HEK293 (cell line): ENCODE measurements around the gene GOLGA6L10.

Source experiments
- CTCF ChIA-PET: fragments of 350-600 bp; formaldehyde crosslinking; extraction: SDS; loops from one replicate; lab custom pipeline; 2021; ENCODE audit warnings: antibody characterized with exemption; lab: Yijun Ruan, JAX
- POLR2A ChIA-PET: fragments of 300-600 bp; formaldehyde crosslinking; extraction: SDS; loops from one replicate; lab custom pipeline; 2020; ENCODE audit warnings: antibody characterized with exemption, inconsistent platforms; lab: Yijun Ruan, JAX
- H3K27ac ChIP-seq: fragments of 200-500 bp; sonication (Bioruptor generic); 2 replicates; pipeline ENCODE4 v1.5.1; 2014; ENCODE audit warnings: low read depth, low read length, control low read depth, inconsistent platforms; ENCODE audit errors: extremely low read depth
- H3K36me3 ChIP-seq, 2 experiments: fragments of 200-500 bp in 1 of 2; sonication (Bioruptor generic) in 1 of 2; 1 replicate in 1 of 2; 2 replicates in 1 of 2; pipeline ENCODE4 v1.5.1; 2014 to 2017; ENCODE audit warnings: inconsistent platforms in 2 of 2, low read length in 2 of 2; ENCODE audit not compliant: control insufficient read depth in 2 of 2, insufficient read depth in 1 of 2
- H3K4me1 ChIP-seq: fragments of 200-500 bp; sonication (Bioruptor generic); 2 replicates; pipeline ENCODE4 v1.5.1; 2014; ENCODE audit warnings: mild to moderate bottlenecking, low read length, inconsistent platforms; ENCODE audit not compliant: control insufficient read depth, insufficient read depth
- H3K4me3 ChIP-seq: 2 replicates; pipeline ENCODE4 v1.5.1; 2011; ENCODE audit warnings: low read depth, mild to moderate bottlenecking, control low read depth, low read length, moderate library complexity
- H3K9me3 ChIP-seq: fragments of 200-500 bp; sonication (Bioruptor generic); 2 replicates; pipeline ENCODE4 v1.5.1; 2014; ENCODE audit warnings: low read depth, low read length, inconsistent platforms; ENCODE audit not compliant: control insufficient read depth, insufficient read depth
- KLF16 ChIP-seq: fragments of 450-650 bp; formaldehyde crosslinking; IDR thresholded peaks from 2 replicates; pipeline ENCODE4 v1.5.1; 2017; ENCODE audit warnings: missing biosample characterization, missing genetic modification characterization
- SALL2 ChIP-seq: fragments of 450-650 bp; formaldehyde crosslinking; IDR thresholded peaks from 2 replicates; pipeline ENCODE4 v1.5.0; 2017; ENCODE audit warnings: missing biosample characterization, mild to moderate bottlenecking, missing genetic modification characterization, borderline replicate concordance
- YY2 ChIP-seq: fragments of 450-650 bp; formaldehyde crosslinking; IDR thresholded peaks from 2 replicates; pipeline ENCODE4 v1.5.1; 2016; ENCODE audit warnings: missing biosample characterization, missing genetic modification characterization
- ZBTB21 ChIP-seq: fragments of 450-650 bp; formaldehyde crosslinking; IDR thresholded peaks from 2 replicates; pipeline ENCODE4 v1.5.1; 2017; ENCODE audit warnings: missing biosample characterization, missing genetic modification characterization
- ZIC2 ChIP-seq: fragments of 450-650 bp; formaldehyde crosslinking; IDR thresholded peaks from 2 replicates; pipeline ENCODE4 v1.5.1; 2016; ENCODE audit warnings: missing biosample characterization, missing genetic modification characterization
- ZNF155 ChIP-seq: fragments of 450-650 bp; formaldehyde crosslinking; IDR thresholded peaks from 2 replicates; pipeline ENCODE4 v1.5.1; 2016; ENCODE audit warnings: missing biosample characterization, missing genetic modification characterization
- ZNF19 ChIP-seq: fragments of 450-650 bp; formaldehyde crosslinking; IDR thresholded peaks from 2 replicates; pipeline ENCODE4; 2016; ENCODE audit warnings: missing biosample characterization, missing genetic modification characterization, low read depth
- ZNF2 ChIP-seq: fragments of 450-650 bp; formaldehyde crosslinking; IDR thresholded peaks from 2 replicates; pipeline ENCODE4 v1.5.1; 2016; ENCODE audit warnings: missing biosample characterization, missing genetic modification characterization
- ZNF248 ChIP-seq: fragments of 450-650 bp; formaldehyde crosslinking; IDR thresholded peaks from 2 replicates; pipeline ENCODE4 v1.5.1; 2017; ENCODE audit warnings: missing biosample characterization, missing genetic modification characterization
- ZNF274 ChIP-seq, 2 experiments: fragments of 200-500 bp in 1 of 2; fragments of 450-650 bp in 1 of 2; sonication (Bioruptor generic) in 1 of 2; formaldehyde crosslinking in 1 of 2; IDR thresholded peaks; 2 replicates each; pipeline versions ENCODE4 v1.5.1 to v1.6.1; 2014 to 2016; ENCODE audit warnings: borderline replicate concordance in 1 of 2, inconsistent platforms in 1 of 2, low read length in 1 of 2, missing biosample characterization in 1 of 2, missing genetic modification characterization in 1 of 2
- ZNF302 ChIP-seq: fragments of 450-650 bp; formaldehyde crosslinking; IDR thresholded peaks from 2 replicates; pipeline ENCODE4 v1.5.1; 2016; ENCODE audit warnings: missing biosample characterization, missing genetic modification characterization, low read depth
- ZNF366 ChIP-seq: fragments of 450-650 bp; formaldehyde crosslinking; conservative IDR thresholded peaks from 2 replicates; pipeline ENCODE4 v1.5.1; 2016; ENCODE audit warnings: missing biosample characterization, missing genetic modification characterization
- ZNF514 ChIP-seq: fragments of 450-650 bp; formaldehyde crosslinking; IDR thresholded peaks from 2 replicates; pipeline ENCODE4 v1.5.1; 2016; ENCODE audit warnings: missing biosample characterization, missing genetic modification characterization
- ZNF843 ChIP-seq: fragments of 450-650 bp; formaldehyde crosslinking; IDR thresholded peaks from 2 replicates; pipeline ENCODE4 v1.5.1; 2016; ENCODE audit warnings: missing biosample characterization, missing genetic modification characterization
- TF ChIP-seq, protein P1 (sequence below): fragments of 450-650 bp; formaldehyde crosslinking; IDR thresholded peaks from 2 replicates; pipeline ENCODE4 v1.5.1; 2017; ENCODE audit warnings: missing biosample characterization, missing genetic modification characterization

The GOLGA6L10 gene

DNA sequence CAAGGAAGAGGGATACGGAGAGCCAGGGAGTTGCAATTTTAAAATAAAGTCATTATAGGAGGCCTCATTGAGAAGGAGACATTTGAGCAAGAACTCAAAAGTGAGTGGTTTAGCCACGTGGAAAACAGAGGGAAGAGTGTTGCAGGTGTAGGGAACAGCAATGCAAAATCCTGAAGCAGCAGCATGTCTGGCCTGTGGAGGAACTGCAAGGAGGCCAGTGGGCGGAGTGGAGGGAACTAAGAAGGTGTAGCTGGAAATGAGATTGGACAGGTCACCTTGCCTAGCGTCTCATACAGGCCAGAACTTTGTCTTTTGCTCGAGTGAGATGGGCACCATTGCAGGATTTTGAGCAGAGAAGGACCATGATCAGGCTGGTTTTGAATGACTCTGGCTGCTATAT lies 51.7 kb downstream of the GOLGA6L10 start:
- Histone ChIP-seq H3K27ac (no peak overlapping the region), H3K4me1 (no peaks in the 10 kb centered on the region), H3K36me3 (no peaks in the 10 kb centered on the region), H3K9me3 (no peaks in the 10 kb centered on the region), H3K4me3 (no peak overlapping the region)
- POLR2A ChIA-PET: no interaction called here
- TF ChIP-seq ZNF248 (tag by site-specific recombination): no peak
- TF ChIP-seq, protein P1, sequence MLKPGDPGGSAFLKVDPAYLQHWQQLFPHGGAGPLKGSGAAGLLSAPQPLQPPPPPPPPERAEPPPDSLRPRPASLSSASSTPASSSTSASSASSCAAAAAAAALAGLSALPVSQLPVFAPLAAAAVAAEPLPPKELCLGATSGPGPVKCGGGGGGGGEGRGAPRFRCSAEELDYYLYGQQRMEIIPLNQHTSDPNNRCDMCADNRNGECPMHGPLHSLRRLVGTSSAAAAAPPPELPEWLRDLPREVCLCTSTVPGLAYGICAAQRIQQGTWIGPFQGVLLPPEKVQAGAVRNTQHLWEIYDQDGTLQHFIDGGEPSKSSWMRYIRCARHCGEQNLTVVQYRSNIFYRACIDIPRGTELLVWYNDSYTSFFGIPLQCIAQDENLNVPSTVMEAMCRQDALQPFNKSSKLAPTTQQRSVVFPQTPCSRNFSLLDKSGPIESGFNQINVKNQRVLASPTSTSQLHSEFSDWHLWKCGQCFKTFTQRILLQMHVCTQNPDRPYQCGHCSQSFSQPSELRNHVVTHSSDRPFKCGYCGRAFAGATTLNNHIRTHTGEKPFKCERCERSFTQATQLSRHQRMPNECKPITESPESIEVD (tag by site-specific recombination): no peak
- TF ChIP-seq ZNF302 (tag by site-specific recombination): no peak
- TF ChIP-seq SALL2 (tag by site-specific recombination): no peak
- no peak for TF ChIP-seq ZNF19 (tag by site-specific recombination)
- TF ChIP-seq YY2 (tag by site-specific recombination): no peak
- TF ChIP-seq ZNF843: no peak
- no peak for TF ChIP-seq ZNF366 (tag by site-specific recombination)
- no peak for TF ChIP-seq ZNF2 (tag by site-specific recombination)
- TF ChIP-seq ZNF155: no peak
- CTCF ChIA-PET: interaction anchor here (0.7 kb wide), 1 partner anchor 346 kb away, joined by 3 read pairs; no protein-coding TSS in a partner anchor

GRCh38 chr15:82294061-82294690 lies 55.1 kb downstream of the GOLGA6L10 start:
- H3K27ac ChIP-seq: no peak overlapping the region
- H3K4me1 ChIP-seq: no peaks in the 10 kb centered on the region
- no peaks in the 10 kb centered on the region for H3K36me3 ChIP-seq
- no peak for TF ChIP-seq ZNF274 (IDR thresholded peaks at IDR 0.05; ENCODE audit: low read length)
- no peak for TF ChIP-seq ZNF274 (tag by site-specific recombination; IDR thresholded peaks at IDR 0.05; ENCODE audit: borderline replicate concordance)
- TF ChIP-seq ZIC2 (tag by site-specific recombination): peak; percentile 98
- ChIA-PET CTCF (interaction anchor here (0.7 to 0.9 kb wide), 2 partner anchors 13 to 122 kb away, joined by 3 to 4 read pairs; no protein-coding TSS in a partner anchor), POLR2A (no interaction called here)
- no peaks in the 10 kb centered on the region for H3K9me3 ChIP-seq
- no peak overlapping the region for H3K4me3 ChIP-seq

DNA sequence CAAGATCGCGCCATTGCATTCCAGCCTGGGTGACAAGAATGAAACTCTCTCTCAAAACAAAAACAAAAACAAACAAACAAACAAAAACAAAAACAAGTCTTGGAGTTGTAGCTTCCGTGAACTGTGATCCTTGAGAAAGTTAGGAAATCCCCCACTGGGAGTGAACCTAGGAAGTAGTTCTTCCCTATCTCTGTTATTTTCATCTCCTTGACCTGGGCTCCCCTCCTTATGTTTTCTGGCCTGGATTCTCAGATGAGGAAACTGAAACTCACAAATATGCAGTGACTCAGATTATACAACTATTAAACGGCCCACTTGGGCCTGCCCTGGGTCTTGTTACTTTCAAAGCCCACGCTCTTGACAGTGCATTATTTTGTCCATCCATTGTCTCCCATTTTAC lies 57.0 kb downstream of the GOLGA6L10 start:
- POLR2A ChIA-PET: no interaction called here
- H3K27ac ChIP-seq: no peak overlapping the region
- TF ChIP-seq ZBTB21 (no peak), ZNF514 (tag by site-specific recombination) (no peak), KLF16 (tag by site-specific recombination) (no peak)
- TF ChIP-seq, all 188 proteins: peak for 0

More for the DNA sequence above, 57.0 kb downstream of the GOLGA6L10 start:
- no peaks in the 10 kb centered on the region for H3K4me1 ChIP-seq
- H3K9me3 ChIP-seq: no peaks in the 10 kb centered on the region
- no peak overlapping the region for H3K4me3 ChIP-seq
- H3K36me3 ChIP-seq: no peaks in the 10 kb centered on the region
- CTCF ChIA-PET: no interaction called here
